Measurements from ENCODE around the gene LARP1. TPM values are rescaled to one million over a fixed set of nuclear protein-coding genes. Genes with fewer than 3 reads are reported as not detected.
"Not testable (repeated sequence)": the region's sequence is repeated elsewhere in the genome, so short reads cannot be mapped to it uniquely, and the experiment has no call there.

The LARP1 gene
- total RNA-seq, 1 experiment from 2014 or later: 117 TPM

GRCh38 chr5:154759868-154760267, 4.7 kb downstream of the LARP1 start:
- DNase-seq (ENCODE audit: low spot score): not testable (repeated sequence)

- DNase-seq (ENCODE audit: low spot score): no peak
These were observed 6.0 kb downstream of the LARP1 start for GRCh38 chr5:154761046-154761736.

- DNase-seq (ENCODE audit: low spot score): no peak
These were observed 7.1 kb downstream of the LARP1 start for GRCh38 chr5:154762261-154762660.

GRCh38 chr5:154762700-154763099, 7.5 kb downstream of the LARP1 start:
- no peak for DNase-seq (ENCODE audit: low spot score)

- no peak for DNase-seq (ENCODE audit: low spot score)
These were observed 9.8 kb downstream of the LARP1 start for GRCh38 chr5:154764967-154765366.

GRCh38 chr5:154765396-154765925, 10.3 kb downstream of the LARP1 start:
- DNase-seq (ENCODE audit: low spot score): no peak

GRCh38 chr5:154766558-154767281, 11.5 kb downstream of the LARP1 start:
- no peak for DNase-seq (ENCODE audit: low spot score)

- DNase-seq (ENCODE audit: low spot score): no peak
These were observed 12.4 kb downstream of the LARP1 start for GRCh38 chr5:154767576-154767975.

- no peak for DNase-seq (ENCODE audit: low spot score)
These were observed 13.0 kb downstream of the LARP1 start for GRCh38 chr5:154768207-154768606.

GRCh38 chr5:154770111-154770510, 14.9 kb downstream of the LARP1 start:
- no peak for DNase-seq (ENCODE audit: low spot score)

GRCh38 chr5:154771383-154771901, 16.3 kb downstream of the LARP1 start:
- no peak for DNase-seq (ENCODE audit: low spot score)

- DNase-seq (ENCODE audit: low spot score): no peak
These were observed 18.1 kb downstream of the LARP1 start for GRCh38 chr5:154773326-154773725.

GRCh38 chr5:154776167-154776566, 21.0 kb downstream of the LARP1 start:
- DNase-seq (ENCODE audit: low spot score): no peak

GRCh38 chr5:154778534-154778933, 23.4 kb downstream of the LARP1 start:
- no peak for DNase-seq (ENCODE audit: low spot score)

GRCh38 chr5:154779105-154779504, 23.9 kb downstream of the LARP1 start:
- DNase-seq (ENCODE audit: low spot score): no peak

- DNase-seq (ENCODE audit: low spot score): no peak
These were observed 25.0 kb downstream of the LARP1 start for GRCh38 chr5:154780128-154780527.

GRCh38 chr5:154782326-154782725, 27.1 kb downstream of the LARP1 start:
- no peak for DNase-seq (ENCODE audit: low spot score)

- DNase-seq (ENCODE audit: low spot score): no peak
These were observed 27.8 kb downstream of the LARP1 start for GRCh38 chr5:154782812-154783592.

GRCh38 chr5:154783774-154784460, 28.7 kb downstream of the LARP1 start:
- no peak for DNase-seq (ENCODE audit: low spot score)

- no peak for DNase-seq (ENCODE audit: low spot score)
These were observed 29.7 kb downstream of the LARP1 start for GRCh38 chr5:154784856-154785255.

- no peak for DNase-seq (ENCODE audit: low spot score)
These were observed 31.2 kb downstream of the LARP1 start for GRCh38 chr5:154786414-154786813.

Measured in HT-29 (cell line).